GM12878 (cell line): ENCODE measurements around the gene VTA1. TPM values are rescaled to one million over a fixed set of nuclear protein-coding genes. Genes with fewer than 3 reads are reported as not detected.
"Not testable (repeated sequence)": the region's sequence is repeated elsewhere in the genome, so short reads cannot be mapped to it uniquely, and the experiment has no call there.

Experiments
- ATAC-seq: fragments of 200-7000 bp; cut with Tn5 transposase; 3 replicates; pipeline ENCODE4 v1.9.1; 2020; ENCODE audit warnings: mild to moderate bottlenecking, moderate library complexity
- BruUV-seq: library from RNA; stranded (reverse); fragments of 400-500 nt; replicated peaks from 2 replicates; lab custom pipeline; 2021; lab: Mats Ljungman, UMichigan
- CTCF ChIA-PET: fragments of 300-600 bp; sonication (Branson Sonifier 250); formaldehyde crosslinking; extraction: SDS; loops from one replicate; lab custom pipeline; 2021; ENCODE audit warnings: inconsistent platforms; lab: Yijun Ruan, JAX
- POLR2A ChIA-PET: fragments of 350-600 bp; formaldehyde crosslinking; extraction: SDS; loops from one replicate; lab custom pipeline; 2021; ENCODE audit warnings: inconsistent platforms; lab: Charles Lee
- RAD21 ChIA-PET: fragments of 300-600 bp; sonication (Branson Sonifier 250); formaldehyde crosslinking; loops from one replicate; lab custom pipeline; 2023; ENCODE audit warnings: antibody characterized with exemption; ENCODE audit not compliant: unreplicated experiment; lab: Charles Lee
- SMC1A ChIA-PET: fragments of 300-600 bp; sonication (Branson Sonifier 250); formaldehyde crosslinking; loops from one replicate; lab custom pipeline; 2023; ENCODE audit not compliant: unreplicated experiment, uncharacterized antibody; lab: Charles Lee
- DNase-seq: peaks from one replicate; pipeline ENCODE4 v3.0.0-alpha.2; 2011; ENCODE audit warnings: low read depth, low spot score
- FAIRE-seq: peaks from 3 replicates; lab custom pipeline; 2011; peaks lifted over from hg19 to GRCh38; lab: Jason Lieb, UNC
- H2AFZ ChIP-seq: 2 replicates; pipeline ENCODE4 v1.6.0; 2011; ENCODE audit warnings: low read depth, low read length, control low read depth; ENCODE audit not compliant: control insufficient read depth
- H3K27ac ChIP-seq: 2 replicates; pipeline ENCODE4 v1.5.1; 2011; ENCODE audit warnings: control low read depth; ENCODE audit not compliant: control insufficient read depth, insufficient read depth
- H3K27me3 ChIP-seq, 2 experiments: replicated peaks in 1 of 2; 2 replicates each; pipeline versions ENCODE4 v1.6.0 to v1.6.1; 2011; ENCODE audit warnings: low read length in 1 of 2; ENCODE audit not compliant: control insufficient read depth in 2 of 2, insufficient read depth in 2 of 2
- H3K36me3 ChIP-seq, 2 experiments: 2 replicates each; pipeline ENCODE4 v1.5.1; 2011; ENCODE audit warnings: low read length in 1 of 2; ENCODE audit not compliant: control insufficient read depth in 2 of 2, insufficient read depth in 2 of 2
- H3K4me1 ChIP-seq: 2 replicates; pipeline ENCODE4 v1.6.1; 2011; ENCODE audit warnings: mild to moderate bottlenecking, low read length, moderate library complexity, mixed read lengths; ENCODE audit not compliant: control insufficient read depth, insufficient read depth
- H3K4me2 ChIP-seq: 2 replicates; pipeline ENCODE4 v1.6.0; 2011; ENCODE audit warnings: control low read depth; ENCODE audit not compliant: control insufficient read depth, insufficient read depth
- H3K4me3 ChIP-seq: fragments of 200-600 bp; sonication (generic); 2 replicates; pipeline ENCODE4 v1.5.1; 2016
- H3K79me2 ChIP-seq: 2 replicates; pipeline ENCODE4 v1.6.0; 2011; ENCODE audit warnings: low read length; ENCODE audit not compliant: control insufficient read depth, insufficient read depth
- H3K9ac ChIP-seq: 2 replicates; pipeline ENCODE4 v1.8.0; 2011; ENCODE audit warnings: low read length, control low read depth, mixed read lengths; ENCODE audit not compliant: control insufficient read depth, insufficient read depth
- H3K9me3 ChIP-seq: replicated peaks from 3 replicates; pipeline ENCODE4 v1.5.1; 2011; ENCODE audit warnings: mild to moderate bottlenecking, low read length; ENCODE audit not compliant: control insufficient read depth, insufficient read depth
- H4K20me1 ChIP-seq: 2 replicates; pipeline ENCODE4 v1.6.0; 2011; ENCODE audit not compliant: control insufficient read depth, insufficient read depth
- YY1 ChIP-seq: IDR thresholded peaks from 2 replicates; pipeline ENCODE4 v1.6.1; 2011; ENCODE audit warnings: low read depth, mild to moderate bottlenecking, low read length
- WGBS: methylation state at CpG from one replicate; pipeline ENCODE4 v1.1.6; 2016; ENCODE audit warnings: low lambda C conversion rate; ENCODE audit not compliant: insufficient replicate concordance, insufficient coverage; ENCODE audit errors: missing lambda C conversion rate; 5-methylcytosine and 5-hydroxymethylcytosine counted together
- in situ Hi-C: fragments of 300-500 bp; cut with MboI; formaldehyde crosslinking; loops from 9 replicates; pipeline ENCODE4 v1.14.3; 2018; ENCODE audit warnings: mixed read lengths
- intact Hi-C: fragments of 100-400 bp; cut with micrococcal nuclease; formaldehyde crosslinking; loops from one replicate; pipeline ENCODE4 v1.14.2; 2022; ENCODE audit not compliant: unreplicated experiment
- polyA plus RNA-seq, 11 experiments: library from polyadenylated mRNA; depleted of rRNA in 4 of 11; unstranded in 6 of 11; stranded (reverse) in 5 of 11; fragments of >200 nt; fragmentation: Nextera tagmentation in 4 of 11; fragmentation: Illumina TruSeq in 1 of 11; extraction: Ambion mirVana in 4 of 11; extraction: Trizol in 1 of 11; gene quantifications; 1 replicate in 1 of 11; 2 replicates in 10 of 11; pipeline versions ENCODE4 v1.2.1 to v1.2.3, GENCODE V29; 2011 to 2016; ENCODE audit warnings: inconsistent platforms in 2 of 11, missing spikeins in 2 of 11, low read depth in 1 of 11
- total RNA-seq, 4 experiments: library from RNA; depleted of rRNA in 3 of 4; stranded (reverse); fragments of >200 nt in 3 of 4; fragmentation: Illumina TruSeq in 1 of 4; extraction: Trizol in 1 of 4; gene quantifications; 2 replicates each; pipeline versions ENCODE4 v1.2.1 to v1.2.3, GENCODE V29; 2013 to 2021
- TF ChIP-seq, protein P1 (sequence below), 3 experiments: IDR thresholded peaks in 2 of 3; conservative IDR thresholded peaks in 1 of 3; 2 replicates each; pipeline ENCODE4 v1.5.1; 2011; ENCODE audit warnings: low read depth in 3 of 3, low read length in 3 of 3, mild to moderate bottlenecking in 3 of 3, control low read depth in 2 of 3, moderate library complexity in 2 of 3, inconsistent platforms in 1 of 3, mixed read lengths in 1 of 3; ENCODE audit not compliant: control insufficient read depth in 2 of 3, insufficient read depth in 1 of 3; ENCODE audit errors: extremely low read depth in 1 of 3

VTA1 gene
- total and polyA plus RNA-seq, 10 of the 15 experiments (the other 5 are each of a cell fraction or from before 2014, with no cell fraction given), result 48.3 to 126 (median 90.7) TPM

- H3K4me1 ChIP-seq, POLR2A ChIA-PET, in situ Hi-C loops, H3K79me2 ChIP-seq, intact Hi-C loops, H3K36me3 ChIP-seq, BruUV-seq, DNase-seq, H3K27me3 ChIP-seq, H3K4me3 ChIP-seq, H3K9me3 ChIP-seq, FAIRE-seq, H3K27ac ChIP-seq, H3K9ac ChIP-seq, H4K20me1 ChIP-seq: not testable (repeated sequence)
- TF ChIP-seq, protein P1, sequence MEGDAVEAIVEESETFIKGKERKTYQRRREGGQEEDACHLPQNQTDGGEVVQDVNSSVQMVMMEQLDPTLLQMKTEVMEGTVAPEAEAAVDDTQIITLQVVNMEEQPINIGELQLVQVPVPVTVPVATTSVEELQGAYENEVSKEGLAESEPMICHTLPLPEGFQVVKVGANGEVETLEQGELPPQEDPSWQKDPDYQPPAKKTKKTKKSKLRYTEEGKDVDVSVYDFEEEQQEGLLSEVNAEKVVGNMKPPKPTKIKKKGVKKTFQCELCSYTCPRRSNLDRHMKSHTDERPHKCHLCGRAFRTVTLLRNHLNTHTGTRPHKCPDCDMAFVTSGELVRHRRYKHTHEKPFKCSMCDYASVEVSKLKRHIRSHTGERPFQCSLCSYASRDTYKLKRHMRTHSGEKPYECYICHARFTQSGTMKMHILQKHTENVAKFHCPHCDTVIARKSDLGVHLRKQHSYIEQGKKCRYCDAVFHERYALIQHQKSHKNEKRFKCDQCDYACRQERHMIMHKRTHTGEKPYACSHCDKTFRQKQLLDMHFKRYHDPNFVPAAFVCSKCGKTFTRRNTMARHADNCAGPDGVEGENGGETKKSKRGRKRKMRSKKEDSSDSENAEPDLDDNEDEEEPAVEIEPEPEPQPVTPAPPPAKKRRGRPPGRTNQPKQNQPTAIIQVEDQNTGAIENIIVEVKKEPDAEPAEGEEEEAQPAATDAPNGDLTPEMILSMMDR (IDR thresholded peaks at IDR 0.05 in 2 of 3, conservative IDR thresholded peaks at IDR 0.05 in 1 of 3; ENCODE audit: control insufficient read depth in 2 of 3, extremely low read depth in 1 of 3, insufficient read depth in 1 of 3, low read depth in 3 of 3, low read length in 3 of 3), result peak in 1 of 3 experiments; percentile 17; a peak in 1 of 6 replicates
- TF ChIP-seq YY1, result 0 out of 2 replicates have a peak, but pooled peaks have one; percentile 30
- Histone ChIP-seq H2AFZ (peak overlapping the region; percentile 55), H3K4me2 (0 out of 2 replicates have a peak overlapping the region, but pooled peaks have one; percentile 25)
- ChIA-PET RAD21 (interaction anchor here (1.2 kb wide), 1 partner anchor 242 kb away, joined by 4 read pairs; no protein-coding TSS in a partner anchor), SMC1A (interaction anchor here (0.9 to 1.1 kb wide), 2 partner anchors 38 to 76 kb away, joined by 3 read pairs; no protein-coding TSS in a partner anchor), CTCF (interaction anchor here (0.6 to 1.5 kb wide), 4 partner anchors 25 to 155 kb away, joined by 3 to 4 read pairs (median 4); no protein-coding TSS in a partner anchor)
- 14% methylated on average over 12 of the region's 12 CpGs for WGBS
- ATAC-seq, result peak; percentile 60
Observed at GRCh38 chr6:142232206-142233044, 85.4 kb downstream of the VTA1 start.
